ENCODE measurements around the gene C9orf72. TPM values are rescaled to one million over a fixed set of nuclear protein-coding genes. Genes with fewer than 3 reads are reported as not detected.

The C9orf72 gene
- total RNA-seq, 2 donors from 2014 or later: 8.9 to 9.7 TPM

DNA sequence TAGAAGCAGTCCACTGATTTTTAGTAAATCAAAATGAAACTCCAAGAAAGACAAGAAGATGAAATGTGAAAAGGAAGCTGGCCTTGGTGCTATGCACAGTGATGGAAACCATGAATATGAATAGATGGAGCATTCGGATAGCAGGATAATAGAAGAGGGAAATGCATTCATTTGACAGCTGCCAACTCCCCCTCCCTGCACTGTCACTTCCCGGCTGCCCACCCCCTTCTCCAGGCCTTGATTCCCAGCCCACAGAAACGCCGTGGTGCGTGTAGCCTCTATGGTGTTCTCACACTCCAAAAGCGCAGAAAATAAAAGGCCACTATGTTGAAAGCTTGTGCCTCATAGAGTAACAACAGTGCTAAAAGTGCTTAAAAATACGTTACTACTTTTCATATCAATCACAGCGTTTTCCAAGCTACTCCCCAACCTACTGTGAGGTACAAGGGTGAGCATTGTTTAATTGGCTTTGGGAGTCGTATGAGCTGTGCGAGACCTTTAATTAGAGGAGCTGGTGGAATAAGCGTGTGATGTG lies 75.3 kb downstream of the C9orf72 start:
- no peaks in the 10 kb centered on the region for H3K36me3 Mint-ChIP-seq (ENCODE audit: low read depth)

More for the DNA sequence above, 75.3 kb downstream of the C9orf72 start:
- Mint-ChIP-seq H3K4me3 (no peak overlapping the region), H3K27me3 (no peaks in the 10 kb centered on the region), H3K4me1 (no peaks in the 10 kb centered on the region), H3K9me3 (no peaks in the 10 kb centered on the region), H3K27ac (no peak overlapping the region)
- ATAC-seq (replicated peaks): no peak

Other genes starting within 250 kb of the C9orf72 start
- gene IFNK, start 49.2 kb downstream of the C9orf72 start, total RNA-seq: not detected
- gene MOB3B, start 43.7 kb downstream of the C9orf72 start, total RNA-seq: under 1 TPM; 0.17 to 0.24 TPM

Data from activated T-helper 17 cell treated with anti-CD3 and anti-CD28 coated beads, Interleukin-2, amount 50 U/mL, for 72 hours (primary cell).